Measurements from ENCODE around the gene CDK5RAP1. TPM values are rescaled to one million over a fixed set of nuclear protein-coding genes. Genes with fewer than 3 reads are reported as not detected.

CDK5RAP1 gene
- total and polyA plus RNA-seq, 4 donors: 11.3 to 22.1 (median 14.8) TPM

- no peak for TF ChIP-seq RAD21 (IDR thresholded peaks at IDR 0.05)
- no peak for TF ChIP-seq ATF3 (IDR thresholded peaks at IDR 0.05)
- TF ChIP-seq YY1 (IDR thresholded peaks at IDR 0.05): no peak
- no peak for TF ChIP-seq CTCF (IDR thresholded peaks at IDR 0.05; ENCODE audit: low read depth, low read length, missing input control)
- no peak for TF ChIP-seq REST (IDR thresholded peaks at IDR 0.05)
- no peak for TF ChIP-seq HNF4A (conservative IDR thresholded peaks at IDR 0.05)
- TF ChIP-seq MAX (IDR thresholded peaks at IDR 0.05): no peak
- no peak overlapping the region for H3K4me3 ChIP-seq (ENCODE audit: low read depth in 1 of 3, low read length in 3 of 3)
- 84% methylated on average over 8 of the region's 8 CpGs for WGBS
- DNase-seq (ENCODE audit: low spot score): no peak
- peaks cover 5 to 50% (median 24%) of the 10 kb centered on the region in 4 donors for H3K36me3 ChIP-seq (ENCODE audit: control insufficient read depth in 4 of 4, insufficient read depth in 3 of 4, low read depth in 1 of 4, low read length in 3 of 4)
- H3K4me1 ChIP-seq (ENCODE audit: control insufficient read depth in 4 of 4, insufficient read depth in 4 of 4, low read length in 3 of 4): no peaks in the 10 kb centered on the region
- H3K9ac ChIP-seq (ENCODE audit: low read depth in 1 of 2, low read length in 2 of 2): no peak overlapping the region
- no peaks in the 10 kb centered on the region for H3K27me3 ChIP-seq (ENCODE audit: control insufficient read depth in 4 of 4, insufficient read depth in 4 of 4, low read length in 3 of 4)
- H3K9me3 ChIP-seq (ENCODE audit: control insufficient read depth in 4 of 4, low read length in 3 of 4): no peaks in the 10 kb centered on the region
- no peak overlapping the region for H3K27ac ChIP-seq (ENCODE audit: low read depth in 1 of 2, low read length in 2 of 2)
Measured at GRCh38 chr20:33359399-33360261, 41.7 kb downstream of the CDK5RAP1 start.

GRCh38 chr20:33353013-33353402, 48.3 kb downstream of the CDK5RAP1 start:
- Histone ChIP-seq H3K4me3 (ENCODE audit: low read depth in 1 of 3, low read length in 3 of 3) (no peak overlapping the region), H3K9me3 (ENCODE audit: control insufficient read depth in 4 of 4, low read length in 3 of 4) (no peaks in the 10 kb centered on the region), H3K36me3 (ENCODE audit: control insufficient read depth in 4 of 4, insufficient read depth in 3 of 4, low read depth in 1 of 4, low read length in 3 of 4) (peaks cover 0 to 17% (median 0%) of the 10 kb centered on the region in 4 donors), H3K27ac (ENCODE audit: low read depth in 1 of 2, low read length in 2 of 2) (no peak overlapping the region), H3K4me1 (ENCODE audit: control insufficient read depth in 4 of 4, insufficient read depth in 4 of 4, low read length in 3 of 4) (no peaks in the 10 kb centered on the region), H3K27me3 (ENCODE audit: control insufficient read depth in 4 of 4, insufficient read depth in 4 of 4, low read length in 3 of 4) (no peaks in the 10 kb centered on the region), H3K9ac (ENCODE audit: low read depth in 1 of 2, low read length in 2 of 2) (no peak overlapping the region)
- 97% methylated on average over 4 of the region's 4 CpGs for WGBS
- TF ChIP-seq REST (IDR thresholded peaks at IDR 0.05) (no peak), FOXA2 (IDR thresholded peaks at IDR 0.05) (no peak), JUND (IDR thresholded peaks at IDR 0.05) (no peak), HNF4G (IDR thresholded peaks at IDR 0.05) (no peak), RXRA (IDR thresholded peaks at IDR 0.05) (no peak), ZBTB33 (IDR thresholded peaks at IDR 0.05) (no peak)
- no peak for DNase-seq (ENCODE audit: low spot score)

All from liver (tissue), 9 donors.